A549 (cell line): ENCODE results near the gene SAMM50. TPM values are rescaled to one million over a fixed set of nuclear protein-coding genes. Genes with fewer than 3 reads are reported as not detected.

ENCODE experiments used
- ATAC-seq, 2 experiments: fragments of 200-7000 bp in 1 of 2; fragments of >200 bp in 1 of 2; cut with Nextera tagmentation in 1 of 2; cut with Tn5 transposase in 1 of 2; 3 replicates each; pipeline versions ENCODE4 v1.8.0 to v1.9.1; 2018 to 2020; ENCODE audit warnings: mild to moderate bottlenecking in 1 of 2, moderate library complexity in 1 of 2
- CTCF ChIA-PET: fragments of 300-600 bp; sonication (Branson Sonifier 250); formaldehyde crosslinking; extraction: SDS; loops from one replicate; lab custom pipeline; 2021; ENCODE audit warnings: antibody characterized with exemption, inconsistent platforms; lab: Yijun Ruan, JAX
- POLR2A ChIA-PET: fragments of 350-600 bp; formaldehyde crosslinking; extraction: SDS; loops from one replicate; lab custom pipeline; 2021; ENCODE audit warnings: antibody characterized with exemption, inconsistent platforms; lab: Yijun Ruan, JAX
- DNase-seq, 2 experiments: peaks; one replicate each; pipeline versions ENCODE4 v3.0.0 to v3.0.0-alpha.2; 2011 to 2016; ENCODE audit warnings: low read depth in 1 of 2, low spot score in 1 of 2
- FAIRE-seq: peaks from 2 replicates; lab custom pipeline; 2011; peaks lifted over from hg19 to GRCh38; lab: Jason Lieb, UNC
- H3K27ac ChIP-seq, 2 experiments: fragments of >200 bp; sonication (Bioruptor Twin); formaldehyde crosslinking; 3 replicates each; pipeline ENCODE4 v1.5.1; 2016 to 2017
- H3K4me1 ChIP-seq: fragments of >200 bp; sonication (Bioruptor Twin); formaldehyde crosslinking; 3 replicates; pipeline ENCODE4 v1.6.1; 2016
- H3K4me2 ChIP-seq: fragments of >200 bp; sonication (Bioruptor Twin); formaldehyde crosslinking; 3 replicates; pipeline ENCODE4 v1.6.1; 2016
- H3K4me3 ChIP-seq: fragments of >200 bp; sonication (Bioruptor Twin); formaldehyde crosslinking; 3 replicates; pipeline ENCODE4 v1.5.1; 2016
- H3K9me3 ChIP-seq: fragments of >200 bp; sonication (Bioruptor Twin); formaldehyde crosslinking; 3 replicates; pipeline ENCODE4 v1.6.1; 2016
- CBX8 ChIP-seq: fragments of 200-600 bp; sonication (generic); IDR thresholded peaks from 2 replicates; pipeline ENCODE4 v1.6.1; 2016
- HDAC2 ChIP-seq: fragments of 200-600 bp; sonication (generic); IDR thresholded peaks from 2 replicates; pipeline ENCODE4 v1.6.1; 2016
- HOXB5 ChIP-seq: fragments of 250-450 bp; sonication (Bioruptor Pico); IDR thresholded peaks from 2 replicates; pipeline ENCODE4 v1.5.0; 2020; ENCODE audit warnings: mild to moderate bottlenecking, moderate library complexity
- KDM1A ChIP-seq: fragments of 200-600 bp; sonication (generic); IDR thresholded peaks from 2 replicates; pipeline ENCODE4 v1.6.1; 2016; ENCODE audit warnings: low read depth, mild to moderate bottlenecking
- POLR2AphosphoS2 ChIP-seq: conservative IDR thresholded peaks from 2 replicates; pipeline ENCODE4 v1.6.1; 2012; ENCODE audit warnings: low read length, improper control_type of control experiment, inconsistent platforms
- TFCP2L1 ChIP-seq: fragments of 250-450 bp; sonication (Bioruptor Pico); IDR thresholded peaks from 2 replicates; pipeline ENCODE4 v1.5.0; 2021; ENCODE audit warnings: mild to moderate bottlenecking
- ZSCAN20 ChIP-seq: fragments of 250-450 bp; sonication (Bioruptor Pico); IDR thresholded peaks from 2 replicates; pipeline ENCODE4 v1.8.0; 2022; ENCODE audit warnings: mild to moderate bottlenecking, moderate library complexity
- WGBS: methylation state at CpG from one replicate; pipeline ENCODE4 v1.1.6; 2017; ENCODE audit errors: missing lambda C conversion rate; 5-methylcytosine and 5-hydroxymethylcytosine counted together
- polyA plus RNA-seq, 4 experiments: library from polyadenylated mRNA; depleted of rRNA in 3 of 4; stranded (reverse); fragments of >200 nt; fragmentation: RNase III in 1 of 4; extraction: RNeasy Plus Mini Kit Qiagen cat#74134 plus additional on column Dnase treatment in 1 of 4; gene quantifications; 2 replicates in 3 of 4; 3 replicates in 1 of 4; pipeline ENCODE4 v1.2.3, GENCODE V29; 2011 to 2017
- TF ChIP-seq, protein P1 (sequence below): fragments of 150-350 bp; IDR thresholded peaks from 2 replicates; pipeline ENCODE4 v1.6.1; 2014; ENCODE audit warnings: low read depth, mild to moderate bottlenecking, low read length
- TF ChIP-seq, protein P2 (sequence below): IDR thresholded peaks from 2 replicates; pipeline ENCODE4 v1.6.1; 2012; ENCODE audit warnings: low read depth, borderline replicate concordance
- TF ChIP-seq, protein P3 (sequence below): fragments of 250-450 bp; sonication (Bioruptor Pico); IDR thresholded peaks from 2 replicates; pipeline ENCODE4 v1.5.0; 2020; ENCODE audit warnings: low read depth, mild to moderate bottlenecking, moderate library complexity

Gene SAMM50
- polyA plus RNA-seq, 2 of the 4 experiments (the other 2 are of a cell fraction) = 49.3 to 51.4 TPM

DNA sequence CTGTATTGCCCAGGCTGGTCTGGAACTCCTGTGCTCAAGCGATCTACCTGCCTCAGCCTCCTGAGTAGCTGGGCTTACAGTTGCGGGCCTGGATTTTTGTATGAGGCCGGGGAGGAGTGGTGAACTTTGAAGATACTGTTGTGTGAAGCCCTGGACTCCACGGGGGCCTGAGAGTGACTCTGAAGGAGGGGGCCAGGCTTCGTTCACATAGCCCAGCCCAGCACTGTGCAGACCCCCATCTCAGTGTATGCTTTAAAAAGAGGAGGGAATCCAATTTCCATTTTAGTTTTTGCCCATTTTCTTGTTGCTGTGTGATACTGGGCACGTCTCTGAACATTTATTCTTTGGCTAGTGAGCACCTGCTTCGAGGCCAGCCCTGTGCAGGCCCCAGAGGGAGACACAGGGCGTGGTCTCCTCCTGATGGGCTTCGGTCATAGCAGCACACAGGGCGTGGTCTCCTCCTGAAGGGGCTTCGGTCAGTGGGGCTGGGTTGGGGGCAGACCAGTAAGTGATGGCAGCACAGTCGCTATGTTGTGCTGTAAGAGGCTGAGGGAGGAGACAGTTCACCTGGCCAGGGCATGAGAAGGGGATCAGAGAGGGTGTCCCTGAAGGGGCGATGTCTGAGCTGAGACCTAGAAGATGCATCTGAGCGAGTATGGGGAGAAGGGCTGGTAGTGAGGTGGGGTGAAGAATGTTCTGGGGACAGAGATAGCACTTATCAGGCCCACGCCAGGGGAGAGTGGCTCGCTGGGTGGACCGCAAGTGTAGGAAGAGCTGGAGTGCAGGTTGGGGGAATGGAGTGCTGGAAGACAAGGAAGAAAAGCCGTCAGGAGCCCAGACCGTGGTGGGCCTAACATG is 14.0 kb downstream of the SAMM50 start (continued):
- TF ChIP-seq ZSCAN20 = no peak
- no peak for TF ChIP-seq HOXB5 (CRISPR knock-in tag)
- TF ChIP-seq, protein P1, sequence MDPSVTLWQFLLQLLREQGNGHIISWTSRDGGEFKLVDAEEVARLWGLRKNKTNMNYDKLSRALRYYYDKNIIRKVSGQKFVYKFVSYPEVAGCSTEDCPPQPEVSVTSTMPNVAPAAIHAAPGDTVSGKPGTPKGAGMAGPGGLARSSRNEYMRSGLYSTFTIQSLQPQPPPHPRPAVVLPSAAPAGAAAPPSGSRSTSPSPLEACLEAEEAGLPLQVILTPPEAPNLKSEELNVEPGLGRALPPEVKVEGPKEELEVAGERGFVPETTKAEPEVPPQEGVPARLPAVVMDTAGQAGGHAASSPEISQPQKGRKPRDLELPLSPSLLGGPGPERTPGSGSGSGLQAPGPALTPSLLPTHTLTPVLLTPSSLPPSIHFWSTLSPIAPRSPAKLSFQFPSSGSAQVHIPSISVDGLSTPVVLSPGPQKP = no peak

DNA sequence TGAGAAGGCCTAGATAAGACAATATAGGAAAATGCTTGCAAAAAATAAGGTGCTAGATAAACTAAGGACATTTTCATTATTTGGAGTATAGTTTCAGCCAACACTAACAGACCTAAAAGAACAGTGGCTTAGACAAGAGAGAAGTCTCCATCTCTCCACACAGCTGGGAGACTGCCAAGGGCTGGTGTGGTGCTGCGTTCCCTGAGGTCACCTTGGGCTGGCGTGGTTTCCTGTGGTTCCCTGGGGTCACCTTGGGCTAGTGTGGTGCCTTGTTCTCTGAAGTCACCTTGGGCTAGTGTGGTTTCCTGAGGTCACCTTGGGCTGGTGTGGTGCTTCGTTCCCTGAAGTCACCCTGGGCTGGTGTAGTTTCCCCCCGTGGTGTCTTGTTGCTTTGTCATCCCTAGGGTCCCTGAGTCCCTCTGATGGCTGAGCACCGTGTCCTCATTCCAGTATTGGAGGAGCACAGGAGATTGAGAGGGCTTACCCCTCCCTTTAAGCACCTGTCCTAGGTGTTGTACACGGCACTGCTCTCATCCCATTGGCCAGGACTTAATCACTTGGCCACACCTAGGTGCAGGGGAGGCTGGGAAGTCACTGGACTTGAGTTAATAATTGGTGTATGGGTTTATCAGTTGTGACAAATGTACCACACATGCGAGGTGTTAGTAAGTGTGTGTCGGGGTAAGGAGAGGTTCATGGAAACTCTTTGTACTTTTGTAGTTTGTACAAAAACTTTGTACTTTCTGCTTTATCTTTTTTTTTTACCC is 14.9 kb downstream of the SAMM50 start:
- DNase-seq (no peak), ATAC-seq (no peak), FAIRE-seq (no peak)
- ChIA-PET POLR2A (no interaction called here), CTCF (no interaction called here)
- H3K4me1 ChIP-seq = no peaks in the 10 kb centered on the region
- TF ChIP-seq, protein P2, sequence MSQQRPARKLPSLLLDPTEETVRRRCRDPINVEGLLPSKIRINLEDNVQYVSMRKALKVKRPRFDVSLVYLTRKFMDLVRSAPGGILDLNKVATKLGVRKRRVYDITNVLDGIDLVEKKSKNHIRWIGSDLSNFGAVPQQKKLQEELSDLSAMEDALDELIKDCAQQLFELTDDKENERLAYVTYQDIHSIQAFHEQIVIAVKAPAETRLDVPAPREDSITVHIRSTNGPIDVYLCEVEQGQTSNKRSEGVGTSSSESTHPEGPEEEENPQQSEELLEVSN = no peak
- TF ChIP-seq, protein P1 = no peak
- WGBS = 92% methylated on average over 8 of the region's 8 CpGs
- no peak overlapping the region for H3K27ac ChIP-seq
- H3K4me3 ChIP-seq = no peak overlapping the region
- H3K4me2 ChIP-seq = no peak overlapping the region
- no peaks in the 10 kb centered on the region for H3K9me3 ChIP-seq

DNA sequence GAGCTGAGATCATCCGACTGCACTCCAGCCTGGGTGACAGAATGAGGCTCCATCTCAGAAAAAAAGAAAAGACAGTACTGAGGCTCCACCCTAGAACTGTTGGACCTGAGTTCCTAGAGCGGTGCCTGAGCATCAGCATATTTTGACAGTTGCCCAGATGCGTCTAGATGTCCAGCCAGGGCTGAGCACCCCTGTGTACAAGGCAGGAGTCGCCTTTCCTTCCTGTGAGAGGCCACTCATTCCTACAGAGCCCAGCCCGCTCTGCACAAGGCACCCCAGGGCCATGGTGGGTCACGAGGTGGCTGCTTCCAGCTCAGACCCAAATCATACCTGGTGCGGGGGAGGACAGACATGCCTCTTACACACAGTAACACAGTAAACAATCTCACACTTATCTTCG is 15.9 kb downstream of the SAMM50 start:
- TF ChIP-seq CBX8 (no peak), HDAC2 (no peak)
- Histone ChIP-seq H3K4me3 (no peak overlapping the region), H3K4me2 (no peak overlapping the region), H3K27ac (no peak overlapping the region), H3K4me1 (no peaks in the 10 kb centered on the region), H3K9me3 (no peaks in the 10 kb centered on the region)
- 88% methylated on average over 8 of the region's 8 CpGs for whole genome bisulfite sequencing
- no peak for DNase-seq
- no peak for ATAC-seq
- ChIA-PET CTCF (interaction anchor here (2.2 kb wide), 1 partner anchor 22 kb away, joined by 12 read pairs; no protein-coding TSS in a partner anchor), POLR2A (no interaction called here)
- FAIRE-seq = no peak

DNA sequence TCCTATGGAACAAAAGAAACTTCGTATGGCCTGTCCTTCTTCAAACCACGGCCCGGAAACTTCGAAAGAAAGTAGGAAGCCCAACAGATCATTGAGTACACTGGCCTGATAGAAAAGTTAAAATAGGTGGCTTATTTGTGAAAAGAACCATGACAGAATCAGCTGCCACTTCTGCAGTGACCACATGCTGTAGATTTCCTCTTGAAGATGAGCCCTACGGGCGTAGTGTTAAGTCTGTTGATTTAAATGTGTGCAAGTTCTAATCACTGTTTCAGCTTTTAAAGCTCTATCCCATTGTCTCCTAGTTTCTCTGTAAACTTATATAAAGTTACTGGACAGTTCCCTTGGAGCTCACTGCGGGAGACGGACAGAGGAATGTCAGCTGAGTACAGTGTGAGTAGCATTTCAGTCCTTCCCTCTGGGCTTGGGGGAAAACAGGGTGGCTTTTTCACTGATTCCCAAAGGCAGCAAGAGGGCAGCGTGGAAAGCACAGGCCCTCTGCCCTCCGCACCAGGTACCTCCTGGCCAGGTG is 17.8 kb downstream of the SAMM50 start:
- CTCF ChIA-PET = interaction anchor here (0.9 to 2.2 kb wide), 5 partner anchors 12 to 654 kb away, joined by 3 to 12 read pairs (median 4); no protein-coding TSS in a partner anchor
- Histone ChIP-seq H3K4me3 (no peak overlapping the region), H3K27ac (no peak overlapping the region), H3K4me2 (no peak overlapping the region)
- DNase-seq = no peak
- POLR2A ChIA-PET = no interaction called here
- TF ChIP-seq TFCP2L1 (CRISPR knock-in tag) = no peak
- no peak for TF ChIP-seq POLR2AphosphoS2
- TF ChIP-seq, protein P1 = no peak
- TF ChIP-seq, protein P2 = no peak
- TF ChIP-seq, protein P3, sequence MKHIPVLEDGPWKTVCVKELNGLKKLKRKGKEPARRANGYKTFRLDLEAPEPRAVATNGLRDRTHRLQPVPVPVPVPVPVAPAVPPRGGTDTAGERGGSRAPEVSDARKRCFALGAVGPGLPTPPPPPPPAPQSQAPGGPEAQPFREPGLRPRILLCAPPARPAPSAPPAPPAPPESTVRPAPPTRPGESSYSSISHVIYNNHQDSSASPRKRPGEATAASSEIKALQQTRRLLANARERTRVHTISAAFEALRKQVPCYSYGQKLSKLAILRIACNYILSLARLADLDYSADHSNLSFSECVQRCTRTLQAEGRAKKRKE = no peak
- TF ChIP-seq KDM1A = no peak
- TF ChIP-seq, all 56 proteins: peak for 0
- Histone ChIP-seq H3K9me3 (no peaks in the 10 kb centered on the region), H3K4me1 (no peaks in the 10 kb centered on the region)
- FAIRE-seq = no peak
- ATAC-seq = no peak
- WGBS = 96% methylated on average over 10 of the region's 10 CpGs
